ENCODE results near the gene PMPCA.

DNA sequence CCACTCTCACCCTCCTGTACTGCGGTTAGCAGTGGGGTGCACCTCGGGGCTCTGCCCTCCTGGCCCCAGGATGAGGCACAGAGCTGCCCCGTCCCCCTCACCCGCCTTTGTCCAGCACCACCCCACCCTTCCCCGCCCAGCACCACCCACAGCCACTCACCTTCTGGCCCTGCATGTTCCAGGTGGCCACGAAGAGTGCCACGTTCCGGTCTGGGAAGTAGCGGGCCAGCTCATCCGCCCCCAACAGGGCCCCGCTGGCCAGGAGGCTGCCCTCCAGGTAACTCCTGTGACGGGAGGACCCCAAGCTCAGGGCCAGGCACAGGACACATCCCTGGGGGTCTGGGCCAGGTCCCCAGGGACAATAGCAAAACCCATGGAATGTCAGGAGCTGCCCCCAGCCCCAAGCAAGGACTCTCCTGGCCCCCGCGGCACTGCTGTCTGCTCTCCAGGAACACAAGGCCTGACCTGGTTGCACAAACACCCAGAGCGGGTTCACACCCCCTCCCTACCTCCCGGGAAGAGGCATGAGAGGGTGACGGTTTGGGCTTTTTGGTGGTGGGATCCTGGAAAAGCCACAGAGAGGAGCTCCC lies 24.2 kb downstream of the PMPCA start:
- TF ChIP-seq, protein P1, sequence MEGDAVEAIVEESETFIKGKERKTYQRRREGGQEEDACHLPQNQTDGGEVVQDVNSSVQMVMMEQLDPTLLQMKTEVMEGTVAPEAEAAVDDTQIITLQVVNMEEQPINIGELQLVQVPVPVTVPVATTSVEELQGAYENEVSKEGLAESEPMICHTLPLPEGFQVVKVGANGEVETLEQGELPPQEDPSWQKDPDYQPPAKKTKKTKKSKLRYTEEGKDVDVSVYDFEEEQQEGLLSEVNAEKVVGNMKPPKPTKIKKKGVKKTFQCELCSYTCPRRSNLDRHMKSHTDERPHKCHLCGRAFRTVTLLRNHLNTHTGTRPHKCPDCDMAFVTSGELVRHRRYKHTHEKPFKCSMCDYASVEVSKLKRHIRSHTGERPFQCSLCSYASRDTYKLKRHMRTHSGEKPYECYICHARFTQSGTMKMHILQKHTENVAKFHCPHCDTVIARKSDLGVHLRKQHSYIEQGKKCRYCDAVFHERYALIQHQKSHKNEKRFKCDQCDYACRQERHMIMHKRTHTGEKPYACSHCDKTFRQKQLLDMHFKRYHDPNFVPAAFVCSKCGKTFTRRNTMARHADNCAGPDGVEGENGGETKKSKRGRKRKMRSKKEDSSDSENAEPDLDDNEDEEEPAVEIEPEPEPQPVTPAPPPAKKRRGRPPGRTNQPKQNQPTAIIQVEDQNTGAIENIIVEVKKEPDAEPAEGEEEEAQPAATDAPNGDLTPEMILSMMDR (conservative IDR thresholded peaks at IDR 0.05; ENCODE audit: low read depth, low read length), result no peak
- no peak for TF ChIP-seq EZH2 (IDR thresholded peaks at IDR 0.05; ENCODE audit: low read length, unreplicated experiment)
- no peak for TF ChIP-seq EZH2phosphoT487 (IDR thresholded peaks at IDR 0.05; ENCODE audit: borderline replicate concordance, low read length)
